22Rv1 (cell line): ENCODE measurements around the gene OSBP.

ENCODE experiments used
- CTCF ChIP-seq: fragments of 450-650 bp; IDR thresholded peaks from 2 replicates; pipeline ENCODE4 v1.5.1; 2017; ENCODE audit warnings: mild to moderate bottlenecking
- ZFX ChIP-seq: fragments of 450-650 bp; IDR thresholded peaks from 2 replicates; pipeline ENCODE4 v1.6.1; 2017; ENCODE audit warnings: antibody characterized with exemption, borderline replicate concordance

DNA sequence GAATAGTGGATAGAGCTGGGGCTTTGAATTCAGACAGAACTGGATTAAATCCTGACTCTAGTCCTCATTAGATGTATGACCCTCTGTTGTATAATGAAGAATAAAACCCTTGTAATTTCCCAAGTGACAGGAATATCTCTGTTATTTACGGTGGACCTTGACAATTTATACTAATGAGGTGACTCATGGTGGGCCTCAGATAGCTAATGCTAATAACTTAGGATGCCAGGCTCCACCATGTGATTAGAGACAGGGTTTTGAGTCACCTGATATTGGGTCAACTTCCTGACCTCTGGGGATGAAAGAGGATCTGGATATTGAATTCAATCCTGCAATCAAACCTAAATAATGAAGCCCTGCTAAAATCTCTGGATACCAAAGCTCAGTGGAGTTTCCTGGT is 33.6 kb downstream of the OSBP start:
- TF ChIP-seq CTCF: no peak
- no peak for TF ChIP-seq ZFX
